ENCODE data around the gene SUSD5.

- no peak for TF ChIP-seq EZH2 (IDR thresholded peaks at IDR 0.05)
- no peak for TF ChIP-seq CTCF (IDR thresholded peaks at IDR 0.05)
Measured at GRCh38 chr3:33181229-33181628, 37.4 kb downstream of the SUSD5 start.

Data from neural progenitor cell (in vitro differentiated cells).